Lung microvascular endothelial cell (primary cell): ENCODE measurements around the gene ECD. TPM values are rescaled to one million over a fixed set of nuclear protein-coding genes. Genes with fewer than 3 reads are reported as not detected.

Source experiments
- DNase-seq, 2 donors: peaks; one replicate each; pipeline versions ENCODE4 v3.0.0 to v3.0.0-alpha.2; 2010; ENCODE audit warnings: low read depth in 2 of 2
- total RNA-seq: library from RNA; depleted of rRNA; stranded (reverse); fragments of >200 nt; gene quantifications from 2 replicates; pipeline ENCODE4 v1.2.1, GENCODE V29; 2014

The ECD gene
- 15.7 and 19.4 TPM in 2 replicates for total RNA-seq

- DNase-seq: peak; percentile 98
These were observed at the start of gene ECD, which contains the start of gene FAM149B1 for GRCh38 chr10:73167783-73168464. ECD (minus strand) TSS chr10:73168008; CDS start chr10:73163937, 4,071 bp downstream. FAM149B1 (plus strand) TSS chr10:73168119; CDS start chr10:73168340, 221 bp downstream.

GRCh38 chr10:73215749-73216148, 47.9 kb upstream of the ECD start:
- DNase-seq: no peak

GRCh38 chr10:73211106-73211811, 43.5 kb upstream of the ECD start:
- no peak for DNase-seq

- no peak for DNase-seq
These were observed 42.7 kb upstream of the ECD start for GRCh38 chr10:73210395-73211105.

- peak; percentile 74 to 80 for DNase-seq
These were observed 41.9 kb upstream of the ECD start for GRCh38 chr10:73209705-73210104.

DNA sequence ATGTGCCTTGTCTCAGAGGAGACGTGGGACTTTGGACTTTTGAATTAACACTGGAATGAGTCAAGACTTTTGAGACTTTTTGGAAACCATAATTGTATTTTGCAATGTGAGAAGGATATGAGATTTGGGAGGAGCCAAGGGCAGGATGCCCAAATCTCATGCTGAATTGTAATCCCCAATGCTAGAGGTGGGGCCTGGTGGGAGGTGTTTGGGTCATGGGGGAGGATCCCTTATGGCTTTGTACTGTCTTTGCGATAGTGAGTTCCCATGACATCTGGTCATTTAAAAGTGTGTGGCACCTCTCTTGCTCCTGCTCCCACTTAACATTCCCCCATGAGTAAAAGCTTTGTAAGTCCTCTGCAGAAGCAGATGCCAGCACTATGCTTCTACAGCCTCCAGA, 40.1 kb upstream of the ECD start:
- no peak for DNase-seq

DNA sequence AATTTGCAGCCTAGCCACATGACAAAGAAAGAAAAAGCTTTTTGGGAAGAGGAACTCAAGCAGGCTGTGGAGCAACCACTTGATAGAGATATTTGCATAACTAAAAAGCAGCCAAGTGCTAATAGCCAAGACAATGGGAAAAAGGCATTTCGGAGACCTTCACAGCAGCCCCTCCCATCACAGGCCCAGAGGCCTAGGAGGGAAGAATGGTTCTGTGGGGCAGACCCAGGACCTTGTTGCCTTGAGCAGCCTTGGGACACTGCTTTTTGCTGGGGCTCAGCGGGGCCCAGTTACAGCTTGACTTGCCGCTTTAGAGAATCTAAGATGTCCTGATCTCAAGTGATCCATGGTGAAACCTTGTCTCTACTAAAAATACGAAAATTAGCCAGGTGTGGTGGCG, 38.6 kb upstream of the ECD start:
- DNase-seq: no peak

DNA sequence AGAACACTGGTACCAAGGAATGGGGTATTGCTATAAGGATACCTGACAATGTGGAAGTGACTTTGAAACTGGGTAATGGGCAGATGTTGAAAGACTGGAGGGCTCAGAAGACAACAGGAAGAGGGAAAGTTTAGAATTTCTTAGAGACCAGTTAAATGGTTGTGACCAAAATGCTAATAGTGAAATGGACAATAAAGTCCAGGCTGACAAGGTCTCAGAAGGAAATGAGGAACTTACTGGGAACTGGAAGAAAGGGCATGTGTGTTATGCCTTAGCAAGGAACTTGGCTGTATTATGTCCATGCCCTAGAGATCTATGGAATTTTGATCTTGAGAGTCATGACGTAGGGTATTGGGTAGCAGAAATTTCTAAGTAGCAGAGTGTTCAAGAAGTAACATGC, 38.1 kb upstream of the ECD start:
- DNase-seq: no peak

DNA sequence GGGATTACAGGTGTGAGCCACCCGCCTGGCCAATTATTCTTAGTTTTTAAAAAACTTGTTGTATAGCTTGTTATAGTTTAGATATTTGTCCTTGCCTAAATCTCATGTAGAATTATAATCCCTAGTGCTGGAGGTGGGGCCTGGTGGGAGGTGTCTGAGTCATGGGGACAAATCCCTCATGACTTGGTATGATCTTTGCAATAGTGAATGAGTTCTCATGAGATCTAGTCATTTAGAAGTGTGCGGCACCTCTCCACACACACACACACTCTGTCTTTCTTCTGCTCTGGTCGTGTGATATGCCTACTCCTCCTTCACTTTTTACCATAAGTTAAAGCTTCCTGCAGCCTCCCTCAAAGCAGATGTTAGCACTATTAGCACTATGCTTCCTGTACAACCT, 37.3 kb upstream of the ECD start:
- DNase-seq: no peak

- no peak for DNase-seq
These were observed 22.4 kb upstream of the ECD start for GRCh38 chr10:73190188-73190587.

DNA sequence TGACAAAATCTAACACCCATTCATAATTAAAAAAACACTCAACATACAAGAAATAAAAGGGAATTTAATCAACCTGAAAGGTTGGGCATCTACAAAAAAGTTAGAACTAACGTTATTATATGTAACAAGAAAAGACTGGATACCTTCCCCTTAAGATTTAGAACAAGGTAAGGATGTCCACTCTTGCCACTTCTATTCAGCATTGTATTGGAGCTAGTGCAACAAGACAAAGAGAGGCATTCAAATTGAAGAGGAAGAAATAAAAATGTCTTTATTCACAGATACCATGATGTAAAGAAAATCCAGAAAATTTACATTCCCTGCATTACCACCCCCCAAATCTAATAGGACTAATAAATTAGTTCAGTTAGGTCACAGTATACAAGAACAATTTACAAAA, 18.5 kb upstream of the ECD start:
- no peak for DNase-seq

- DNase-seq: peak in 1 of 2 donors; percentile 52
These were observed 16.0 kb upstream of the ECD start for GRCh38 chr10:73183667-73184281.

- no peak for DNase-seq
These were observed 14.8 kb upstream of the ECD start for GRCh38 chr10:73182568-73182967.

DNA sequence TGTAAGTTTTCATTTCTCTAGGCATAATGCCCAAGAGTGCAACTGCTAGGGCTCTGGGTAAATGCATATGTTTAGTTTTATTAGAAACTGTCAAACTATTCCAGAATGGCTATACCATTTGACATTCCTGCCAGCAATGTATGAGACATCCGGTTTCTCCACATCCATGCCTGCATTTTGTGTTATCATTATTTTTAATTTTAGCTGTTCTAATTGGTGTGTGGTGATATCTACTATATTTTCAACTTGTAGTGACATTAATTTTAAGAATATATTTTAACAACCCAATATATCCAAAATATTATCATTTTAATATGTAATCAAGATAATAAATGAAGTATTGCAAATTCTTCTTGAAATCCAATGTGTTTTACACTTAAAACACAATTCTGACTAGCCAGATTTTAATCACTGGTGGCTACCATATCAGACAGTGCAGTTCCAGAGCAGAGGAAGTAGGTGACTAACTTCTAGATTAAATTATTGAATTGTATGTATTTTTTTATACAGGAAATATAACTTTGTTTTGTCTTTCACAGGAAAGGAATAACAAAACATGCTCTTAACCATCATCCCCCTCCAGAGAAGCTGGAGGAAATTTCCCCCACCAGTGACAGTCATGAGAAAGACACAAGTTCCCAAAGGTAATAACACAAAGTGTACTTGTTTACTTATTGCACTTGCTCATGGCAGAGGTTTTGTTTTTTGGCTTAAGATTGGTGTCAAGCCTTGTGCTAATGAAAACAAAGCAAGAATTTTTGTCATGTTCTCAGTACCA, 6.5 kb upstream of the ECD start:
- DNase-seq: peak in 1 of 2 donors; percentile 55

DNA sequence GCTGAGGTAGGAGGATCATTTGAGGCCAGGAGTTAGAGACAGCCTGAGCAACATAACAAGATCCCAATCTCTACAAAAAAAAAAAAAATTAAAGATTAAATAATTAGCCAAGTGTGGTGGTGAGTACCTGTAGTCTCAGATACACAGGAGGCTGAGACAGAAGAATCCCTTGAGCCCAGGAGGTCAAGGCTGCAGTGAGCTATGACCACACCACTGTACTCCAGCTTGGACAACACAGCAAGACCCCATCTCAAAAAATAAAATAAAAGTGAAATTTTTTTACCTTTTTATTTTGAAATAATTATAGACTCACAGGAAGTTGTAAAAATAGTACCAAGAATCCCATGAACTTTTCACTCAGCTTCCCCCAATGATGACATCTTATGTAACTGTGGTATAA, 5.1 kb upstream of the ECD start:
- DNase-seq: no peak

GRCh38 chr10:73169320-73169719, 1.5 kb upstream of the ECD start:
- DNase-seq: no peak

DNA sequence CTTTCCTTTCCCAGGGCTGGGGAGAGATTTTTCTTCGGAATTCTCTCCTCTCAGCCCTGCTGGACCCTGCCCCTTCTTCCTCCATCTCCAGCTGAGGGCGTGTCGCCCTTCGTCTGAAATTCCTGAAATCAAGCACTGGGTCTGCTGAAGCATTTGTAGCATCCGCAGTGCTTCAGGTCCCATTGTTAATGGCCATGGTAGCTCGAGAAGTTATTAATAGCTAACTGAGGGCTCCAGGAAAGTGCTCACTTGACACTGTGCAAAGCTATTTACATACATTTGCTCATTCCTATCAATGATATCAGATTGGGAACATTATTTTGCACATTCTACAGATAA, 626 bp upstream of the ECD start:
- DNase-seq: peak in 1 of 2 donors; percentile 40

DNA sequence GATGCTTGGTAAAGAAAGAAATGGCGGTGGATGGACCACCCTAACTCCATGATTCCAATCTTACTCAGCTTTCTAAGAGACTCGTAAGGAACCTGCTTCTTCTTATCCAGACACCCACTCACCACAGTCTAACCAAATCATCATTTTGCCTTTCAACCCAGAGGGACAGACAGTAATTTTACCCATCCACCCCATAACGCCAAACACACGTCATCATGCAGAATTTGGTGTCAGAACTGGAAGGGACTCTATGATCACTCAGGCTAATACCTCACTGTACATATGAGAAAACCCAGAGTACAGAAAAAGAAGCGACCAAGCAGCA, 388 bp downstream of the ECD start:
- no peak for DNase-seq

DNA sequence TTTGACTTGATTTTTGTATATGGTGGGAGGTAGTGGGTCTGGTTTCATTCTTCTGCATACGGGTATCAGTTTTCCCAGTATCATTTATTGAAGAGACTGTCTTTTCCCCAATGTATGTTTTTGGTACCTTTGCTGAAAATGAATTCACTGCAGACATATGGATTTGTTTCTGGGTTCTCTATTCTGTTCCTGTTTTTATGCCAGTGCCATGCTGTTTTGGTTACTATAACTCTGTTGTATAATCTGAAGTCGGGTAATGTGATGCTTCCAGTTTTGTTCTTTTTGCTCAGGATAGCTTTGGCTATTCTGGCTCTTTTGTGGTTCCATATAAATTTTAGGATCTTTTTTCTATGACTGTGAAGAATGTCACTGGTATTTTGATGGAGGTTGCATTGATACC, 836 bp downstream of the ECD start:
- no peak for DNase-seq

GRCh38 chr10:73163096-73163495, 4.7 kb downstream of the ECD start:
- no peak for DNase-seq

GRCh38 chr10:73161662-73162061, 6.1 kb downstream of the ECD start:
- no peak for DNase-seq

GRCh38 chr10:73161079-73161478, 6.7 kb downstream of the ECD start:
- no peak for DNase-seq
